ENCODE data around the gene GARIN1A.

- no peak for TF ChIP-seq CTCF (IDR thresholded peaks at IDR 0.05; ENCODE audit: low read length)
- no peak for TF ChIP-seq EZH2 (IDR thresholded peaks at IDR 0.05; ENCODE audit: borderline replicate concordance, low read length)
Measured at GRCh38 chr7:128708235-128708634, 36.1 kb downstream of the GARIN1A start.

Measured in OCI-LY1 (cell line).